HL-60 (cell line): ENCODE data around the gene OSGEPL1.

Experiments used
- DNase-seq, 2 experiments: peaks; one replicate each; pipeline ENCODE4 v3.0.0-alpha.2; 2010 to 2020; ENCODE audit warnings: low read depth in 1 of 2, low spot score in 1 of 2
- H3K27ac ChIP-seq: fragments of 250-450 bp; sonication (Bioruptor Pico); replicated peaks from 2 replicates; pipeline ENCODE4 v1.5.1; 2020; ENCODE audit warnings: mild to moderate bottlenecking, moderate library complexity
- H3K27me3 ChIP-seq: fragments of 250-450 bp; sonication (Bioruptor Pico); 2 replicates; pipeline ENCODE4 v1.5.1; 2021; ENCODE audit warnings: mild to moderate bottlenecking, moderate library complexity; ENCODE audit not compliant: insufficient read depth, poor library complexity, severe bottlenecking
- H3K4me3 ChIP-seq: replicated peaks from 2 replicates; pipeline ENCODE4 v1.5.1; 2011; ENCODE audit warnings: mild to moderate bottlenecking, control low read depth, low read length; ENCODE audit not compliant: insufficient read depth
- CTCF ChIP-seq: IDR thresholded peaks from one replicate; pipeline ENCODE4 v1.5.1; 2011; ENCODE audit warnings: low read length, control low read depth, inconsistent platforms; ENCODE audit not compliant: insufficient read depth
- GABPA ChIP-seq: IDR thresholded peaks from 2 replicates; pipeline ENCODE4 v1.6.1; 2012; ENCODE audit warnings: low read depth
- POLR2AphosphoS5 ChIP-seq: IDR thresholded peaks from 2 replicates; pipeline ENCODE4 v1.6.1; 2012; ENCODE audit warnings: low read depth
- REST ChIP-seq: IDR thresholded peaks from 2 replicates; pipeline ENCODE4 v1.6.1; 2012; ENCODE audit warnings: low read depth; ENCODE audit not compliant: insufficient replicate concordance
- SPI1 ChIP-seq: IDR thresholded peaks from 2 replicates; pipeline ENCODE4 v1.6.1; 2012; ENCODE audit warnings: low read depth, mild to moderate bottlenecking, borderline replicate concordance

The OSGEPL1 gene

GRCh38 chr2:189797902-189798301 lies 35.3 kb upstream of the OSGEPL1 start:
- no peak overlapping the region for H3K27ac ChIP-seq
- no peak for TF ChIP-seq POLR2AphosphoS5
- TF ChIP-seq REST: no peak
- TF ChIP-seq GABPA: no peak
- no peak for TF ChIP-seq CTCF
- H3K4me3 ChIP-seq: no peak overlapping the region
- no peak for DNase-seq
- no peaks in the 10 kb centered on the region for H3K27me3 ChIP-seq

- Histone ChIP-seq H3K4me3 (no peak overlapping the region), H3K27me3 (no peaks in the 10 kb centered on the region), H3K27ac (no peak overlapping the region)
- no peak for DNase-seq
- TF ChIP-seq CTCF (no peak), POLR2AphosphoS5 (no peak), REST (no peak), SPI1 (no peak), GABPA (no peak)
Observed at GRCh38 chr2:189794310-189794709, 31.7 kb upstream of the OSGEPL1 start.

- DNase-seq: no peak
- H3K27ac ChIP-seq: no peak overlapping the region
Observed at GRCh38 chr2:189791338-189792042, 28.9 kb upstream of the OSGEPL1 start.

More at GRCh38 chr2:189791338-189792042, 28.9 kb upstream of the OSGEPL1 start:
- Histone ChIP-seq H3K4me3 (no peak overlapping the region), H3K27me3 (no peaks in the 10 kb centered on the region)
- no peak for TF ChIP-seq CTCF
- TF ChIP-seq REST: no peak
- no peak for TF ChIP-seq SPI1
- TF ChIP-seq POLR2AphosphoS5: no peak
- no peak for TF ChIP-seq GABPA
